ENCODE results near the gene TMEM170A.
"Not testable (repeated sequence)": the region's sequence is repeated elsewhere in the genome, so short reads cannot be mapped to it uniquely, and the experiment has no call there.

TMEM170A gene

GRCh38 chr16:75464122-75464918 is at the start of gene TMEM170A:
Gene TMEM170A (minus strand): TSS chr16:75464689. CDS start chr16:75464600, 89 bp downstream.
- peak; percentile 94 for DNase-seq (ENCODE audit: extremely low read depth, low read depth)
- peak; percentile 100 for TF ChIP-seq CTCF (IDR thresholded peaks at IDR 0.05; ENCODE audit: low read depth, low read length, missing control alignments)
- peak within 1 kb of the TSS; percentile 80 for H3K4me3 ChIP-seq (replicated peaks; ENCODE audit: low read depth, low read length)

GRCh38 chr16:75506574-75506973 is 42.1 kb upstream of the TMEM170A start:
- TF ChIP-seq CTCF (IDR thresholded peaks at IDR 0.05; ENCODE audit: low read depth, low read length, missing control alignments): no peak
- no peak overlapping the region for H3K4me3 ChIP-seq (replicated peaks; ENCODE audit: low read depth, low read length)
- DNase-seq (ENCODE audit: extremely low read depth, low read depth): no peak

GRCh38 chr16:75506107-75506506 is 41.6 kb upstream of the TMEM170A start:
- H3K4me3 ChIP-seq (replicated peaks; ENCODE audit: low read depth, low read length): no peak overlapping the region
- DNase-seq (ENCODE audit: extremely low read depth, low read depth): no peak
- no peak for TF ChIP-seq CTCF (IDR thresholded peaks at IDR 0.05; ENCODE audit: low read depth, low read length, missing control alignments)

GRCh38 chr16:75503801-75504200 is 39.3 kb upstream of the TMEM170A start:
- no peak for DNase-seq (ENCODE audit: extremely low read depth, low read depth)
- TF ChIP-seq CTCF (IDR thresholded peaks at IDR 0.05; ENCODE audit: low read depth, low read length, missing control alignments): no peak
- H3K4me3 ChIP-seq (replicated peaks; ENCODE audit: low read depth, low read length): no peak overlapping the region

GRCh38 chr16:75502916-75503605 is 38.6 kb upstream of the TMEM170A start:
- DNase-seq (ENCODE audit: extremely low read depth, low read depth): no peak
- H3K4me3 ChIP-seq (replicated peaks; ENCODE audit: low read depth, low read length): no peak overlapping the region
- TF ChIP-seq CTCF (IDR thresholded peaks at IDR 0.05; ENCODE audit: low read depth, low read length, missing control alignments): no peak

- DNase-seq (ENCODE audit: extremely low read depth, low read depth); H3K4me3 ChIP-seq (replicated peaks; ENCODE audit: low read depth, low read length): not testable (repeated sequence)
Measured at GRCh38 chr16:75501820-75502219, 37.3 kb upstream of the TMEM170A start.

- no peak for TF ChIP-seq CTCF (IDR thresholded peaks at IDR 0.05; ENCODE audit: low read depth, low read length, missing control alignments)
- no peak overlapping the region for H3K4me3 ChIP-seq (replicated peaks; ENCODE audit: low read depth, low read length)
- DNase-seq (ENCODE audit: extremely low read depth, low read depth): no peak
Measured at GRCh38 chr16:75501359-75501758, 36.9 kb upstream of the TMEM170A start.

GRCh38 chr16:75498605-75499322 is 34.3 kb upstream of the TMEM170A start:
- DNase-seq (ENCODE audit: extremely low read depth, low read depth); H3K4me3 ChIP-seq (replicated peaks; ENCODE audit: low read depth, low read length): not testable (repeated sequence)
